HEK293 (cell line): ENCODE data around the gene KATNAL2.

Experiments used
- KLF10 ChIP-seq: fragments of 450-650 bp; IDR thresholded peaks from 2 replicates; pipeline ENCODE4 v1.5.1; 2018; ENCODE audit warnings: missing biosample characterization, mild to moderate bottlenecking, missing genetic modification characterization
- SALL2 ChIP-seq: fragments of 450-650 bp; formaldehyde crosslinking; IDR thresholded peaks from 2 replicates; pipeline ENCODE4 v1.5.0; 2017; ENCODE audit warnings: missing biosample characterization, mild to moderate bottlenecking, missing genetic modification characterization, borderline replicate concordance
- YY1 ChIP-seq: fragments of 450-650 bp; formaldehyde crosslinking; IDR thresholded peaks from 2 replicates; pipeline ENCODE4 v1.5.1; 2018; ENCODE audit warnings: missing biosample characterization, missing genetic modification characterization
- ZNF133 ChIP-seq: fragments of 450-650 bp; formaldehyde crosslinking; IDR thresholded peaks from 2 replicates; pipeline ENCODE4 v1.5.1; 2016; ENCODE audit warnings: missing biosample characterization, missing genetic modification characterization
- ZNF155 ChIP-seq: fragments of 450-650 bp; formaldehyde crosslinking; IDR thresholded peaks from 2 replicates; pipeline ENCODE4 v1.5.1; 2016; ENCODE audit warnings: missing biosample characterization, missing genetic modification characterization
- ZNF184 ChIP-seq: fragments of 450-650 bp; IDR thresholded peaks from 2 replicates; pipeline ENCODE4 v1.5.1; 2018; ENCODE audit warnings: missing biosample characterization, mild to moderate bottlenecking, missing genetic modification characterization
- ZNF274 ChIP-seq, 2 experiments: fragments of 200-500 bp in 1 of 2; fragments of 450-650 bp in 1 of 2; sonication (Bioruptor generic) in 1 of 2; formaldehyde crosslinking in 1 of 2; IDR thresholded peaks; 2 replicates each; pipeline versions ENCODE4 v1.5.1 to v1.6.1; 2014 to 2016; ENCODE audit warnings: borderline replicate concordance in 1 of 2, inconsistent platforms in 1 of 2, low read length in 1 of 2, missing biosample characterization in 1 of 2, missing genetic modification characterization in 1 of 2
- ZNF404 ChIP-seq: fragments of 450-650 bp; formaldehyde crosslinking; IDR thresholded peaks from 2 replicates; pipeline ENCODE4 v1.5.1; 2017; ENCODE audit warnings: missing biosample characterization, missing genetic modification characterization
- ZNF701 ChIP-seq: fragments of 450-650 bp; formaldehyde crosslinking; IDR thresholded peaks from 2 replicates; pipeline ENCODE4 v1.5.1; 2016; ENCODE audit warnings: missing biosample characterization, missing genetic modification characterization
- ZNF792 ChIP-seq: fragments of 450-650 bp; formaldehyde crosslinking; IDR thresholded peaks from 2 replicates; pipeline ENCODE4 v1.5.1; 2016; ENCODE audit warnings: missing biosample characterization, missing genetic modification characterization
- ZNF830 ChIP-seq: fragments of 450-650 bp; IDR thresholded peaks from 2 replicates; pipeline ENCODE4 v1.5.0; 2018; ENCODE audit warnings: missing biosample characterization, missing genetic modification characterization, low read depth, mild to moderate bottlenecking, moderate library complexity
- ZSCAN30 ChIP-seq: fragments of 450-650 bp; IDR thresholded peaks from 2 replicates; pipeline ENCODE4 v1.5.1; 2018; ENCODE audit warnings: missing biosample characterization, mild to moderate bottlenecking, missing genetic modification characterization, moderate library complexity
- TF ChIP-seq, protein P1 (sequence below): fragments of 450-650 bp; formaldehyde crosslinking; IDR thresholded peaks from 2 replicates; pipeline ENCODE4 v1.5.1; 2016; ENCODE audit warnings: missing biosample characterization, missing genetic modification characterization
- TF ChIP-seq, protein P2 (sequence below): fragments of 450-650 bp; formaldehyde crosslinking; IDR thresholded peaks from 2 replicates; pipeline ENCODE4 v1.5.1; 2016; ENCODE audit warnings: missing biosample characterization, missing genetic modification characterization

DNA sequence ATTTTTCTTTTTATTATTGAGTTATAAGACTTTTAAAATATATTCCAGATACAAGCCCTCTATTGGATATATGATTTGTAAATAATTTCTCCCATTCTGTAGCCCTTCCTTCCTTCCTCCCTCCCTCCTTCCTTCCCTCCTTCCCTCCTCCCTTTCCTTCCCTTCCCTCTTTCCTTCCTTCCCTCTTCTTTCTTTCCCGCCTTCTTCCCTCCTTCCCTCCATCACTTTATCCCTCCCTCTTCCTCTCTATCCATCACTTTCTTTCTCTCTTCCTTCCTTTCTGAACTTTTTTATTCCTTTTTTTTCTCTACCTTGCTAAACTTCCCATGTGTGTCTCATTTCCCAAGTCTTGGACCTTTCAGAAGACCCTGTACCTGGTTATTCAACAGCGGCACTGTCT, 163.5 kb downstream of the KATNAL2 start:
- TF ChIP-seq, protein P1, sequence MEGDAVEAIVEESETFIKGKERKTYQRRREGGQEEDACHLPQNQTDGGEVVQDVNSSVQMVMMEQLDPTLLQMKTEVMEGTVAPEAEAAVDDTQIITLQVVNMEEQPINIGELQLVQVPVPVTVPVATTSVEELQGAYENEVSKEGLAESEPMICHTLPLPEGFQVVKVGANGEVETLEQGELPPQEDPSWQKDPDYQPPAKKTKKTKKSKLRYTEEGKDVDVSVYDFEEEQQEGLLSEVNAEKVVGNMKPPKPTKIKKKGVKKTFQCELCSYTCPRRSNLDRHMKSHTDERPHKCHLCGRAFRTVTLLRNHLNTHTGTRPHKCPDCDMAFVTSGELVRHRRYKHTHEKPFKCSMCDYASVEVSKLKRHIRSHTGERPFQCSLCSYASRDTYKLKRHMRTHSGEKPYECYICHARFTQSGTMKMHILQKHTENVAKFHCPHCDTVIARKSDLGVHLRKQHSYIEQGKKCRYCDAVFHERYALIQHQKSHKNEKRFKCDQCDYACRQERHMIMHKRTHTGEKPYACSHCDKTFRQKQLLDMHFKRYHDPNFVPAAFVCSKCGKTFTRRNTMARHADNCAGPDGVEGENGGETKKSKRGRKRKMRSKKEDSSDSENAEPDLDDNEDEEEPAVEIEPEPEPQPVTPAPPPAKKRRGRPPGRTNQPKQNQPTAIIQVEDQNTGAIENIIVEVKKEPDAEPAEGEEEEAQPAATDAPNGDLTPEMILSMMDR: no peak
- TF ChIP-seq ZNF133 (tag by site-specific recombination) (no peak), ZNF404 (tag by site-specific recombination) (no peak), ZNF274 (IDR thresholded peaks at IDR 0.05; ENCODE audit: low read length) (no peak), ZNF274 (tag by site-specific recombination; IDR thresholded peaks at IDR 0.05; ENCODE audit: borderline replicate concordance) (no peak), SALL2 (tag by site-specific recombination) (no peak), ZNF155 (tag by site-specific recombination) (no peak), ZNF792 (tag by site-specific recombination) (no peak), KLF10 (no peak), ZSCAN30 (no peak), ZNF184 (tag by site-specific recombination) (no peak), ZNF830 (no peak), YY1 (tag by site-specific recombination) (no peak), ZNF701 (tag by site-specific recombination) (no peak)
- TF ChIP-seq, protein P2, sequence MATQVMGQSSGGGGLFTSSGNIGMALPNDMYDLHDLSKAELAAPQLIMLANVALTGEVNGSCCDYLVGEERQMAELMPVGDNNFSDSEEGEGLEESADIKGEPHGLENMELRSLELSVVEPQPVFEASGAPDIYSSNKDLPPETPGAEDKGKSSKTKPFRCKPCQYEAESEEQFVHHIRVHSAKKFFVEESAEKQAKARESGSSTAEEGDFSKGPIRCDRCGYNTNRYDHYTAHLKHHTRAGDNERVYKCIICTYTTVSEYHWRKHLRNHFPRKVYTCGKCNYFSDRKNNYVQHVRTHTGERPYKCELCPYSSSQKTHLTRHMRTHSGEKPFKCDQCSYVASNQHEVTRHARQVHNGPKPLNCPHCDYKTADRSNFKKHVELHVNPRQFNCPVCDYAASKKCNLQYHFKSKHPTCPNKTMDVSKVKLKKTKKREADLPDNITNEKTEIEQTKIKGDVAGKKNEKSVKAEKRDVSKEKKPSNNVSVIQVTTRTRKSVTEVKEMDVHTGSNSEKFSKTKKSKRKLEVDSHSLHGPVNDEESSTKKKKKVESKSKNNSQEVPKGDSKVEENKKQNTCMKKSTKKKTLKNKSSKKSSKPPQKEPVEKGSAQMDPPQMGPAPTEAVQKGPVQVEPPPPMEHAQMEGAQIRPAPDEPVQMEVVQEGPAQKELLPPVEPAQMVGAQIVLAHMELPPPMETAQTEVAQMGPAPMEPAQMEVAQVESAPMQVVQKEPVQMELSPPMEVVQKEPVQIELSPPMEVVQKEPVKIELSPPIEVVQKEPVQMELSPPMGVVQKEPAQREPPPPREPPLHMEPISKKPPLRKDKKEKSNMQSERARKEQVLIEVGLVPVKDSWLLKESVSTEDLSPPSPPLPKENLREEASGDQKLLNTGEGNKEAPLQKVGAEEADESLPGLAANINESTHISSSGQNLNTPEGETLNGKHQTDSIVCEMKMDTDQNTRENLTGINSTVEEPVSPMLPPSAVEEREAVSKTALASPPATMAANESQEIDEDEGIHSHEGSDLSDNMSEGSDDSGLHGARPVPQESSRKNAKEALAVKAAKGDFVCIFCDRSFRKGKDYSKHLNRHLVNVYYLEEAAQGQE: no peak
